PFSK-1 (cell line): ENCODE measurements around the gene DNAH1.

ENCODE experiments used
- FOXP2 ChIP-seq: optimal IDR thresholded peaks from 2 replicates; pipeline ENCODE3; 2011; ENCODE audit warnings: borderline replicate concordance, control low read depth, inconsistent platforms; ENCODE audit not compliant: insufficient read depth; ENCODE audit errors: extremely low read length, extremely low read depth
- POLR2AphosphoS5 ChIP-seq: IDR thresholded peaks from 2 replicates; pipeline ENCODE4 v1.6.1; 2012; ENCODE audit warnings: low read depth, mild to moderate bottlenecking, control low read depth, low read length, moderate library complexity
- SIN3A ChIP-seq: IDR thresholded peaks from 2 replicates; pipeline ENCODE4 v1.6.1; 2012; ENCODE audit warnings: mild to moderate bottlenecking, low read length, moderate library complexity, borderline replicate concordance; ENCODE audit not compliant: insufficient read depth
- TAF1 ChIP-seq: IDR thresholded peaks from 2 replicates; pipeline ENCODE4 v1.6.1; 2012; ENCODE audit warnings: low read length, control low read depth, borderline replicate concordance; ENCODE audit not compliant: insufficient read depth
- TF ChIP-seq, protein P1 (sequence below), 2 experiments: IDR thresholded peaks; 2 replicates each; pipeline versions ENCODE4 v1.6.1 to v1.8.0; 2011 to 2012; ENCODE audit warnings: low read depth in 2 of 2, low read length in 2 of 2, control low read depth in 1 of 2, inconsistent platforms in 1 of 2, mild to moderate bottlenecking in 1 of 2, moderate library complexity in 1 of 2; ENCODE audit not compliant: insufficient read depth in 1 of 2

DNAH1 gene

DNA sequence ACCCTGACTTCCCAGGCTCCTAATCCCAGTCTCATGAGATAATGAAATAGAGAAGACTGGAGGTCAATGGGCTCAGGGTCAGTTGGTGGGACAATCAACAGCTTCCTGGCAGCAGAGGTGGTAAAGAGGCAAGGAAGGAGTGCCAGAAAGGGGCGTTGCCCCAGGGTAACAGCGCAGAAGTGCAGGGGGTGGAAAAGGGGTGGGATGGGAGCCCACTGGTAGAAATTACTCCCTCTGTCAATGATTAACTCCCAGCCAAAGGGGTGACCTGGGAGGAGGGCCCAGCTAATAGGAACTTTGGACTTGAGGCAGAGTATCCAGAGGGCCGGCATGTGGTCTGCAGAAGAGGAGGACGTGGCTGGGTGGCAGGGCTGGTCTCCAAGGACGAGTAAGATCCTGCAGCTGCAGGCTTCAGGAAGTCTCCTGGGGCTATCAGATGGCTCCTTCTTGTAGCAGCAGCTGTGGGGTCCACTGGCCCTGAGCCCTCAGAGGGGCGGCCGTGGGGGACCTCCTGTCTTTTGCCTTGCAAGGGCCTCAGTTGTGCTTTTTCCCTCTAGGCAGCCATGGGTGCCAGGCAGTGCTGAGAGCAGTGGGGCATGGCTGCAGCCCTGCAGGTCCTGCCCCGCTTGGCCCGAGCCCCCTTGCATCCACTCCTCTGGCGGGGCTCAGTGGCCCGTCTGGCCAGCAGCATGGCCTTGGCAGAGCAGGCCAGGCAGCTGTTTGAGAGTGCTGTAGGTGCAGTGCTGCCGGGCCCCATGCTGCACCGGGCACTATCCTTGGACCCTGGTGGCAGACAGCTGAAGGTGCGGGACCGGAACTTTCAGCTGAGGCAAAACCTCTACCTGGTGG lies 26.1 kb upstream of the DNAH1 start:
- no peak for TF ChIP-seq POLR2AphosphoS5
- TF ChIP-seq, protein P1, sequence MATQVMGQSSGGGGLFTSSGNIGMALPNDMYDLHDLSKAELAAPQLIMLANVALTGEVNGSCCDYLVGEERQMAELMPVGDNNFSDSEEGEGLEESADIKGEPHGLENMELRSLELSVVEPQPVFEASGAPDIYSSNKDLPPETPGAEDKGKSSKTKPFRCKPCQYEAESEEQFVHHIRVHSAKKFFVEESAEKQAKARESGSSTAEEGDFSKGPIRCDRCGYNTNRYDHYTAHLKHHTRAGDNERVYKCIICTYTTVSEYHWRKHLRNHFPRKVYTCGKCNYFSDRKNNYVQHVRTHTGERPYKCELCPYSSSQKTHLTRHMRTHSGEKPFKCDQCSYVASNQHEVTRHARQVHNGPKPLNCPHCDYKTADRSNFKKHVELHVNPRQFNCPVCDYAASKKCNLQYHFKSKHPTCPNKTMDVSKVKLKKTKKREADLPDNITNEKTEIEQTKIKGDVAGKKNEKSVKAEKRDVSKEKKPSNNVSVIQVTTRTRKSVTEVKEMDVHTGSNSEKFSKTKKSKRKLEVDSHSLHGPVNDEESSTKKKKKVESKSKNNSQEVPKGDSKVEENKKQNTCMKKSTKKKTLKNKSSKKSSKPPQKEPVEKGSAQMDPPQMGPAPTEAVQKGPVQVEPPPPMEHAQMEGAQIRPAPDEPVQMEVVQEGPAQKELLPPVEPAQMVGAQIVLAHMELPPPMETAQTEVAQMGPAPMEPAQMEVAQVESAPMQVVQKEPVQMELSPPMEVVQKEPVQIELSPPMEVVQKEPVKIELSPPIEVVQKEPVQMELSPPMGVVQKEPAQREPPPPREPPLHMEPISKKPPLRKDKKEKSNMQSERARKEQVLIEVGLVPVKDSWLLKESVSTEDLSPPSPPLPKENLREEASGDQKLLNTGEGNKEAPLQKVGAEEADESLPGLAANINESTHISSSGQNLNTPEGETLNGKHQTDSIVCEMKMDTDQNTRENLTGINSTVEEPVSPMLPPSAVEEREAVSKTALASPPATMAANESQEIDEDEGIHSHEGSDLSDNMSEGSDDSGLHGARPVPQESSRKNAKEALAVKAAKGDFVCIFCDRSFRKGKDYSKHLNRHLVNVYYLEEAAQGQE (IDR thresholded peaks at IDR 0.05; ENCODE audit: insufficient read depth in 1 of 2, low read depth in 2 of 2, low read length in 2 of 2): no peak
- no peak for TF ChIP-seq FOXP2
- TF ChIP-seq TAF1: no peak

DNA sequence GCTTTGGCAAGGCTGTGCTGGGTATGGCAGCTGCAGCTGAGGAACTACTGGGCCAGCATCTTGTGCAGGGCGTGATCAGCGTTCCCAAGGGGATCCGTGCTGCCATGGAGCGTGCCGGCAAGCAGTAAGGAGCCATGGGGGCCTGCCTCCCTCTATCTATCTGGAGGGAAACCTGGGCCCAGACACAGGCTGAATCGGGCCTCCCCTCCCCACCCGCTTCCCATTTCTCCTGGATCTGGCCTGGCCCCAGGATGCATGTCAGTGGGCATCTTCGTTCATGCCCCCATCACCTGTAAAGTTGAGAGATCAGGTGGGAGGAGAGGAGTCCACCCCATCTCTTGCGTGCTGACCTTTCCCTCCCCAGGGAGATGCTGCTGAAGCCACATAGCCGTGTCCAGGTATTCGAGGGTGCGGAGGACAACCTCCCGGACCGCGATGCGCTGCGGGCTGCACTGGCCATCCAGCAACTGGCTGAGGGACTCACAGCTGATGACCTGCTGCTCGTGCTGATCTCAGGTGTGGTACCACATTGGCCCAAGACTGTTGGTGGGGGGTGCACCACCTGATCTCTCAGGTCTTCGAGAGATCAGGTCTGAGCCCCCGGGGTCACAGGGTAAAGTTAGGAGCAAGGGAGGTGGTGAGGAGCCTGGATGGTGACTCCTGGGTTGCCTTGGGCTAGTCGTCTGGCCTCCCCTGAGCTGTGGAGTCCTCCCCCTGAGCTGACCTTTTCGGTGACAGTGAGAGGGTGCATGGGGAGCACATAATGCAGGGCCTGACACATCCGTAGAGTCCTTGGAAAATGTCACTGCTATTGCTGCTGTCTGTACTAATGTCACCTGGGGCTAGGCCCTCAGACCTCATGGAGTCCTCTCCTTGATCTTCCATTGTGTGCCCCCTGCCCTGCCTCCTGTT lies 25.3 kb upstream of the DNAH1 start:
- TF ChIP-seq, protein P1 (IDR thresholded peaks at IDR 0.05; ENCODE audit: insufficient read depth in 1 of 2, low read depth in 2 of 2, low read length in 2 of 2): no peak
- TF ChIP-seq TAF1: no peak
- TF ChIP-seq FOXP2: no peak
- TF ChIP-seq SIN3A: no peak
- no peak for TF ChIP-seq POLR2AphosphoS5

DNA sequence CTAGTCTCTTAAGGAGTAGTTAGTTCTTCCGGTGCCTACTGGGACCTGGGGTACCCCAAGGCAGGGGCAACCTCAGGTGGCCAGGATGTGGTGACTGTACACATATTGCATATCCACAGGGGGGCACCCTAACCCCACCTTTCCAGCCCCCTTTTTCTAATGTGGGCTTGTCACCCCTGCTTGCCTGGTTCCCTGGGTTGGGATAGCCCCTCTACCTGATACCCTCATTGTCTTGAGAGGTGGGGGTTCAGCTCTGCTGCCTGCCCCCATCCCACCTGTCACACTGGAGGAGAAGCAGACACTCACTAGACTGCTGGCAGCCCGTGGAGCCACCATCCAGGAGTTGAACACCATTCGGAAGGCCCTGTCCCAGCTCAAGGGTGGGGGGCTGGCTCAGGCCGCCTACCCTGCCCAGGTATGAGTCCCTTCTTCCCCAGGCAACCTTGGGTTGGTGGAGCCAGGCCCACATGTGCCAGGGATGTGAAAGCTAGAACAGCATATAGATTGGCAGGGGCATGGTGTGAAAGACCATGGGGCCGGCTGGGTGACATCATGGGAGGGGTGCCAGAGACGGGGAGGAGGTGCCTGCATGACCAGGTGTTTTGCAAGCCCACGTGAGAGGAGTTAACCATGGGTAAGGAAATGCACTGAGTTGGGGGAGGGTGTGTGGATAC lies 24.5 kb upstream of the DNAH1 start:
- TF ChIP-seq POLR2AphosphoS5: no peak
- TF ChIP-seq, protein P1 (IDR thresholded peaks at IDR 0.05; ENCODE audit: insufficient read depth in 1 of 2, low read depth in 2 of 2, low read length in 2 of 2): no peak
- no peak for TF ChIP-seq SIN3A
- no peak for TF ChIP-seq TAF1
- no peak for TF ChIP-seq FOXP2

DNA sequence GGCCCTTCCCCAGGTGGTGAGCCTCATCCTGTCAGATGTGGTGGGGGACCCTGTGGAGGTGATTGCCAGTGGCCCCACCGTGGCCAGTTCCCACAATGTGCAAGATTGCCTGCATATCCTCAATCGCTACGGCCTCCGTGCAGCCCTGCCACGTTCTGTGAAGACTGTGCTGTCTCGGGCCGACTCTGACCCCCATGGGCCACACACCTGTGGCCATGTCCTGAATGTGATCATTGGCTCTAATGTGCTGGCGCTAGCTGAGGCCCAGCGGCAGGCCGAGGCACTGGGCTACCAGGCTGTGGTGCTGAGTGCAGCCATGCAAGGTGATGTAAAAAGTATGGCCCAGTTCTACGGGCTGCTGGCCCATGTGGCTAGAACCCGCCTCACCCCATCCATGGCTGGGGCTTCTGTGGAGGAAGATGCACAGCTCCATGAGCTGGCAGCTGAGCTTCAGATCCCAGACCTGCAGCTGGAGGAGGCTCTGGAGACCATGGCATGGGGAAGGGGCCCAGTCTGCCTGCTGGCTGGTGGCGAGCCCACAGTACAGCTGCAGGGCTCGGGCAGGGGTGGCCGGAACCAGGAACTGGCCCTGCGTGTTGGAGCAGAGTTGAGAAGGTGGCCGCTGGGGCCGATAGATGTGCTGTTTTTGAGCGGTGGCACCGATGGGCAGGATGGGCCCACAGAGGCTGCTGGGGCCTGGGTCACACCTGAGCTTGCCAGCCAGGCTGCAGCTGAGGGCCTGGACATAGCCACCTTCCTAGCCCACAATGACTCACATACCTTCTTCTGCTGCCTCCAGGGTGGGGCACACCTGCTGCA lies 23.7 kb upstream of the DNAH1 start:
- TF ChIP-seq TAF1: no peak
- TF ChIP-seq, protein P1 (IDR thresholded peaks at IDR 0.05; ENCODE audit: insufficient read depth in 1 of 2, low read depth in 2 of 2, low read length in 2 of 2): no peak
- TF ChIP-seq SIN3A: no peak
- no peak for TF ChIP-seq POLR2AphosphoS5
- no peak for TF ChIP-seq FOXP2
